Hepatocyte (in vitro differentiated cells): Measurements from ENCODE around the gene PCDHB10.

Experiments used
- EZH2 ChIP-seq: fragments of 200-600 bp; sonication (generic); IDR thresholded peaks from 2 replicates; pipeline ENCODE4 v1.6.1; 2016; ENCODE audit warnings: antibody characterized with exemption, mild to moderate bottlenecking, borderline replicate concordance
- EZH2phosphoT487 ChIP-seq: fragments of 200-600 bp; sonication (generic); IDR thresholded peaks from one replicate; pipeline ENCODE4 v1.6.1; 2018; ENCODE audit warnings: antibody characterized with exemption, mild to moderate bottlenecking, low read depth, moderate library complexity; ENCODE audit not compliant: unreplicated experiment, severe bottlenecking
- TF ChIP-seq, protein P1 (sequence below): fragments of 200-600 bp; sonication (generic); IDR thresholded peaks from 2 replicates; pipeline ENCODE4 v1.5.1; 2016; ENCODE audit warnings: antibody characterized with exemption, mild to moderate bottlenecking; ENCODE audit not compliant: poor library complexity

DNA sequence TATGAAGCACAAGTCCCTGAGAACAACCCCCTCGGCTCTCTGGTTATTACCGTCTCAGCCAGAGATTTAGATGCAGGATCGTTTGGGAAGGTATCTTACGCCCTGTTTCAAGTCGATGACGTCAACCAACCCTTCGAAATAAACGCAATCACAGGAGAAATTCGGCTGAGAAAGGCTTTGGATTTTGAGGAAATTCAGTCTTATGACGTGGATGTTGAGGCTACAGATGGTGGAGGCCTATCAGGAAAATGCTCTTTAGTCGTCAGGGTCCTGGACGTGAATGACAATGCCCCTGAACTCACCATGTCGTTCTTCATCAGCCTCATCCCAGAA lies 41.2 kb upstream of the PCDHB10 start:
- TF ChIP-seq, protein P1, sequence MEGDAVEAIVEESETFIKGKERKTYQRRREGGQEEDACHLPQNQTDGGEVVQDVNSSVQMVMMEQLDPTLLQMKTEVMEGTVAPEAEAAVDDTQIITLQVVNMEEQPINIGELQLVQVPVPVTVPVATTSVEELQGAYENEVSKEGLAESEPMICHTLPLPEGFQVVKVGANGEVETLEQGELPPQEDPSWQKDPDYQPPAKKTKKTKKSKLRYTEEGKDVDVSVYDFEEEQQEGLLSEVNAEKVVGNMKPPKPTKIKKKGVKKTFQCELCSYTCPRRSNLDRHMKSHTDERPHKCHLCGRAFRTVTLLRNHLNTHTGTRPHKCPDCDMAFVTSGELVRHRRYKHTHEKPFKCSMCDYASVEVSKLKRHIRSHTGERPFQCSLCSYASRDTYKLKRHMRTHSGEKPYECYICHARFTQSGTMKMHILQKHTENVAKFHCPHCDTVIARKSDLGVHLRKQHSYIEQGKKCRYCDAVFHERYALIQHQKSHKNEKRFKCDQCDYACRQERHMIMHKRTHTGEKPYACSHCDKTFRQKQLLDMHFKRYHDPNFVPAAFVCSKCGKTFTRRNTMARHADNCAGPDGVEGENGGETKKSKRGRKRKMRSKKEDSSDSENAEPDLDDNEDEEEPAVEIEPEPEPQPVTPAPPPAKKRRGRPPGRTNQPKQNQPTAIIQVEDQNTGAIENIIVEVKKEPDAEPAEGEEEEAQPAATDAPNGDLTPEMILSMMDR: no peak
- TF ChIP-seq EZH2phosphoT487 (no peak), EZH2 (no peak)
